Mucosa of gallbladder (tissue), 1 donor: Measurements from ENCODE around the gene RAB9A. TPM values are rescaled to one million over a fixed set of nuclear protein-coding genes. Genes with fewer than 3 reads are reported as not detected.
"Not testable (repeated sequence)": the region's sequence is repeated elsewhere in the genome, so short reads cannot be mapped to it uniquely, and the experiment has no call there.

Source experiments
- DNase-seq: peaks from one replicate; pipeline ENCODE4 v3.0.0-alpha.2; 2020; ENCODE audit warnings: low spot score
- total RNA-seq: library from RNA; stranded (reverse); gene quantifications from one replicate; pipeline ENCODE4 v1.2.1, GENCODE V29; 2021
- donor health status: DM: no; HTN: no; CAD: no.

RAB9A gene
- total RNA-seq, 1 donor from 2014 or later, result 32.2 TPM

GRCh38 chrX:13669755-13670154 is 19.2 kb upstream of the RAB9A start:
- DNase-seq, result not testable (repeated sequence)

GRCh38 chrX:13670197-13670596 is 18.7 kb upstream of the RAB9A start:
- no peak for DNase-seq

DNA sequence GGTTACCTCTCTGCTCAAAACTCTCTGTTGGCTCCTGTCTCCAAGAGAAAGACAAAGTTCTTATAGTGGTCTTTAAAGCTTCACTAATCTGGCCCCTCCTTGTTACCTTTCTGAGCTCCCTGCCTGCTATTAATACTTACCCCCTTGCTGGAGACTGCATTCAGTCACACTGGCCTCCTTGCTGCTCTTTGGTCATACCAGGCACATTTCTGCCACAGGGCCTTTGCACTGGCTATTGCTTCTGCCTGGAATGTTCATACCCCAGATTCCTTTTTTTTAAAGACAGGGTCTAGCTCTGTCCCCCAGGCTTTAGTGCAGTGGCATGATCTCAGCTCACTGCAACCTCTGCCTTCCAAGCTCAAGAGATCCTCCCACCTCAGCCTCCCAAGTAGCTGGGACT is 15.9 kb upstream of the RAB9A start:
- DNase-seq, result no peak

DNA sequence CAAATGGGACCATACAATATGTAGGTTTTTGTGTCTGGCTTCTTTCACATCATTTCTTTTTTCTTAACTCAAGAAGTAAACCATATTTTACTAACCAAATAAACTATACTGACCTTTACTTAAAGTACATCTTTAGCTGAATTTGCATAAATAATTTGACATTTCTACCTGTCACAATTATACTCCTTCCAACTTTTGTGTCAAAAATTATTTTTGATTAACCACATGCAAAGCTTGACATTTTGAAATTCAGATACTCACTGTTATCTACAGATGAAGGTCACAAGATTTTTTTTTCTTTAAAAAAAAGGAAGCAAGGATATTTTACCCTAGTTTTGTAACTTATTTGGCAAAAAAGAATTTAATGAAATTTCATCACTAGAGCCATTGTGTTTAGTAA is 12.0 kb upstream of the RAB9A start:
- no peak for DNase-seq

DNA sequence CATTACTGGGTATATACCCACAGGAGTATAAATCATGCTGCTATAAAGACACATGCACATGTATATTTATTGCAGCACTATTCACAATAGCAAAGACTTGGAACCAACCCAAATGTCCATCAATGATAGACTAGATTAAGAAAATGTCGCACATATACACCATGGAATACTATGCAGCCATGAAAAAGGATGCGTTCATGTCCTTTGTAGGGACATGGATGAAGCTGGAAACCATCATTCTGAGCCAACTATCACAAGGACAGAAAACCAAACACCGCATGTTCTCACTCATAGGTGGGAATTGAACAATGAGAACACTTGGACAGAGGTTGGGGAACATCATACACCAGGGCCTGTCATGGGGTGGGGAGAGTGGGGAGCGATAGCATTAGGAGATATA is 9.2 kb upstream of the RAB9A start:
- not testable (repeated sequence) for DNase-seq

DNA sequence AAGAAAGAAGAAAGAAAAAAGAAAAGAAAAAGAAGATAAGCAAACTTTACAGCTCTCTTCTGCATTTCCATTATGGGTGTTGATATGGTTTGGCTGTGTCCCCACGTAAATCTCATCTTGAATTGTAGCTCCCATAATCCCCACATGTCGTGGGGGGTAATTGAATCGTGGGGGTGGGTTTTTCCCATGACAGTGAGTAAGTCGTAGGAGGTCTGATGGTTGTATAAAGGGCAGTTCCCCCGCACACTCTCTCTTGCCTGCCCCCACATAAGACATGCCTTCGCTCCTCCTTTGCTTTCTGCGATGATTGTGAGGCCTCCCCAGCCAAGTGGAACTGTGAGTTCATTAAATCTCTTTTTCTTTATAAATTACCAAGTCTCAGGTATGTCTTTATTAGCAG is 7.3 kb upstream of the RAB9A start:
- DNase-seq, result no peak

- no peak for DNase-seq
Observed at GRCh38 chrX:13684361-13684760, 4.6 kb upstream of the RAB9A start.

DNA sequence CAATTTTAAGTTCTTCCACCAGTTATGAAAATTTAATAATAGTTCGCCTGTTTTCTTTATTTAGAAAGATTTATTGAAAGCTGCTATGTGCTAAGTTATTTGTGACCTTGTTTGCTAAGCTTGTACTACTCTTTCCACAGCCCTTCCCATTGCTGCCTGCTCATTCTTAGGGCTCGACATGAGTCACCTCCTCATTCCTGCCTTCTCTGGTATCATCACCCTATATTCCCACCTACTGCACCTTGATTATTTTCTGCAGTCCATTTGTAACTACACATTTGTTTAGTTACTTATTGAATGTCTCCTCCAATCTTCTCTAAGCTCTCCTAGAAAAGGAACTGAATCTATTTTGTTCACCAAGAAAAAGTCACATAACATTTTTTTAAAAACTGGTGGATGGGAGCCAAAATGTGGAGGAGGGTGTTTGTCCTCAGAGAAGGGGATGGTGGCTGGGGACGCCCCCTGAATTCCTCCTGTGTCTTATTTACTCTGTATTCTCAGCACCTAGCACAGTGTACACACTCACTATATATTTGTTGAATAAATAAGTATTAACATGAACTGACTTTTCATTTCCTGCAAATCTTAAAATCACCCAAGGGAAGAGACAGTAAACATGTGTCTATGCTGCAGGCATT is 3.7 kb upstream of the RAB9A start:
- no peak for DNase-seq

DNA sequence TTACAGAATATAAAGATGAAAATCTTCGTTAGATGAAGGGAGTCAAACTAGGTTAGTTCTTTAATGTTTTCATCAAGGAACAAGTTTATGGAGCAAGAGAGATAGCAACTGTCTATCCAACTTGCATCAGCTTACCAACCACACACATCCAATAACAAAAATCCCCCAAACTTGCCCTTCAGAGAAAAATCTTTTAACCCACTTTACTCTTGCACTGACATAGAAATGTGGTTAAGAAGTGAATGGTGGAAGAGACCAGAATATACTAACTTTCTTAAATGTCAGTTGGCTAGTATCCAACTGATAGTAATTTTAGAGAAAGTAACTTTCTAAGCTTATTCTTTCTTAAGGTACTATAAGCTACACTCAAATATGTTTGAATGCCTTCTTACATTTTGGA is 1.7 kb upstream of the RAB9A start:
- DNase-seq, result no peak

- no peak for DNase-seq
Observed at GRCh38 chrX:13688384-13688957, 457 bp upstream of the RAB9A start.

DNA sequence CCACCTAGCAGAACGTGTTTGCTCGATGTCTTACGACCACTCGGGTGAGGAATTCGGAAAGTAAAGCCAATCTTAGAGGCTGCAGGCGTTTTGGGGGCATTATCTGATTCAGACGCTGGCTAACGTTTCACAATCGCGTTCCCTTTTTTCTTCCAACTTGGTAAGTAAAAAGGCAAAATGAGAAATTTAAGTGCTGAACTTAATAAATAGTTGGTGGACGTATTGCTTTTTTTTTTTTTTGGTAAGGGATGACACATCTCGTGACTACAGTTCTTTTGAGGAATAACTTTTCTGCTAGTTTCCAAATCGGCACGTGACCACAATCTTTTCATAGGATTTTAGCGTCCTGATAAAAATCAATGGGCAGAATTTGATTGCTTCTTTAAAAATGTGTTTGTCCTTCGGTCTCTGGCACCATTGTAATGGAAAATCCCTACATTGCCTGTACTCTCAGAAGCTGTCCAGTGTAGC is 848 bp downstream of the RAB9A start:
- no peak for DNase-seq

DNA sequence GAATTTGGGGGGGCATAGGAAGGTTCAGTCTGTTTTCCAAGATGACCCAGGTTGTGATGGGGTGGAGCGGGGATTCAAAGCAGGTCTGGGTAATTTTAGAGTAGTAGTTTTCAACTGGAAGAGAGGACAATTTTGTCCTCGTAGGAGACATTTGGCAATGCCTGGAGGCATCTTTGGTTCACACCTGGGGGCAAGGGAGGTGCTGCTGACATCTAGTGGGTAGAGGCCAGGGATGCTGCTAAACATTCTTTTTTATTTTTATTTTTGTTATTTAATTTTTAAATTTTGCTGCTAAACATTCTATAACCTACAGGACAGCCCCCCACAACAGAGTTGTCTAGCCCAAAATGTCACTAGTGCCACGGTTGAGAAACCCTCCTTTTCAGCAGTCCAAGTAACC is 1.9 kb downstream of the RAB9A start:
- DNase-seq, result no peak

GRCh38 chrX:13691841-13692371 is 3.0 kb downstream of the RAB9A start:
- no peak for DNase-seq

DNA sequence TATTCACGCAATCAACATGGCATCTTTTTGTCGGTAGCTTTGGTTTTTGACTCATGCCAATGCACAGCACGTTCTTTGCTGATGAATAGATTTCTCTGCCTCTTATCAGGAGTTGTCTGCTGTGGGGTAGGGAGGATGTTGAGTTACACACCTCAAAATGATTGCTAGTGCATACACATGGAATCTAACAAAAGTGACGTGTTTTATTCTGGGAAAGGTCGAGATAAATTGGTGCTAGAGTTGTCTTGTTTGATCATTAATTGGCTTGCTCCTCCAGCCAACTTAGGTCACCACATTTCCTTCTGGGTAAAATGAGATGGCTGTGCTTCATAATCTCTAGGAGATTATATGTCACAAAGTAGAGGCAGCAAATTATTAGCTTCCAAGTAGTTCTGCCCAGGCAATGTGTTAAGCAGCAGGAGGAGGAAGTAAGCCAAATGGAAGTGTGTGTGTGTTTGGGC is 3.9 kb downstream of the RAB9A start:
- no peak for DNase-seq

- no peak for DNase-seq
Observed at GRCh38 chrX:13693341-13693961, 4.5 kb downstream of the RAB9A start.

GRCh38 chrX:13694359-13694758 is 5.4 kb downstream of the RAB9A start:
- DNase-seq, result no peak

- no peak for DNase-seq
Observed at GRCh38 chrX:13694983-13695382, 6.1 kb downstream of the RAB9A start.

GRCh38 chrX:13695601-13696115 is 6.7 kb downstream of the RAB9A start:
- DNase-seq, result no peak

- DNase-seq, result no peak
Observed at GRCh38 chrX:13697455-13697854, 8.5 kb downstream of the RAB9A start.

- no peak for DNase-seq
Observed at GRCh38 chrX:13697976-13698375, 9.0 kb downstream of the RAB9A start.

DNA sequence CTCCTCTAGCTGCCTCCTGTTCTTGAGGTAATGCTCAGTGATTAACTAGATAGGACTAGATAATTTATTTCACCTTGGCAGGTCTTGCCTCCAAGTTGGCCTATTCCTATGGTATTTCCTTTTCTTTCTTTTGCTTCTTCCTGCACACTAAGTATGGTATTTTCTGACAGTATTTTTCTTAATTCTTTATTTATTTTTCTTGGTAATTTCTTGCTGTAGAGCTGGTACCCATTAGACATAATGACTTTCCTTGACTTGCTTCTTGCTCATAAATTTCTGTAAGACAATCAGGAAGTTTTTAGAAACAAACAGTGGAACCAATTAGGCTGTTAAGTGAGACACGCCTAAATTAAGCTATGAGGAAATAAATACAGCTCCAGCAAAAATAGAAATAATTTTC is 9.5 kb downstream of the RAB9A start:
- DNase-seq, result no peak

- DNase-seq, result no peak
Observed at GRCh38 chrX:13699183-13699826, 10.4 kb downstream of the RAB9A start.
